Muscle layer of duodenum (tissue), 2 donors: ENCODE measurements around the gene GBE1.

Experiments used
- H3K27ac ChIP-seq: one replicate; pipeline ENCODE4 v1.7.0; 2013; ENCODE audit warnings: mild to moderate bottlenecking, low read length
- H3K27me3 ChIP-seq: one replicate; pipeline ENCODE4 v1.7.0; 2013; ENCODE audit warnings: low read depth, mild to moderate bottlenecking, control low read depth, low read length
- H3K36me3 ChIP-seq, 2 donors: one replicate each; pipeline ENCODE4 v1.7.0; 2013; ENCODE audit warnings: low read length in 2 of 2, control low read depth in 1 of 2, mild to moderate bottlenecking in 1 of 2; ENCODE audit not compliant: insufficient read depth in 2 of 2, control insufficient read depth in 1 of 2
- H3K4me1 ChIP-seq, 2 donors: one replicate each; pipeline ENCODE4 v1.7.0; 2013; ENCODE audit warnings: low read length in 2 of 2, mild to moderate bottlenecking in 2 of 2, control low read depth in 1 of 2, moderate library complexity in 1 of 2; ENCODE audit not compliant: insufficient read depth in 2 of 2, control insufficient read depth in 1 of 2
- H3K4me3 ChIP-seq, 2 donors: one replicate each; pipeline ENCODE4 v1.7.0; 2013; ENCODE audit warnings: low read length in 2 of 2, low read depth in 1 of 2, mild to moderate bottlenecking in 1 of 2
- H3K9me3 ChIP-seq, 2 donors: one replicate each; pipeline ENCODE4 v1.7.0; 2013; ENCODE audit warnings: low read length in 2 of 2, control low read depth in 1 of 2, mild to moderate bottlenecking in 1 of 2; ENCODE audit not compliant: control insufficient read depth in 1 of 2
- donor health status: healthy.

The GBE1 gene

GRCh38 chr3:81699536-81700320 lies 61.7 kb downstream of the GBE1 start:
- Histone ChIP-seq H3K4me1 (no peaks in the 10 kb centered on the region), H3K27me3 (no peaks in the 10 kb centered on the region), H3K9me3 (no peaks in the 10 kb centered on the region), H3K27ac (no peak overlapping the region), H3K36me3 (peaks cover 0 to 4% of the 10 kb centered on the region in 2 donors), H3K4me3 (no peak overlapping the region)

- Histone ChIP-seq H3K4me3 (no peak overlapping the region), H3K9me3 (no peaks in the 10 kb centered on the region), H3K27me3 (no peaks in the 10 kb centered on the region), H3K36me3 (peaks cover 0 to 4% of the 10 kb centered on the region in 2 donors), H3K4me1 (no peaks in the 10 kb centered on the region), H3K27ac (no peak overlapping the region)
Measured at GRCh38 chr3:81696090-81696489, 65.4 kb downstream of the GBE1 start.

- H3K4me1 ChIP-seq: no peaks in the 10 kb centered on the region
- no peaks in the 10 kb centered on the region for H3K9me3 ChIP-seq
- H3K27ac ChIP-seq: no peak overlapping the region
- no peak overlapping the region for H3K4me3 ChIP-seq
- H3K36me3 ChIP-seq: peaks cover 0 to 4% of the 10 kb centered on the region in 2 donors
- H3K27me3 ChIP-seq: no peaks in the 10 kb centered on the region
Measured at GRCh38 chr3:81695302-81695701, 66.1 kb downstream of the GBE1 start.

- H3K27me3 ChIP-seq: no peaks in the 10 kb centered on the region
- H3K36me3 ChIP-seq: peaks cover 0 to under 1% of the 10 kb centered on the region in 2 donors
- H3K9me3 ChIP-seq: no peaks in the 10 kb centered on the region
- no peak overlapping the region for H3K27ac ChIP-seq
- no peaks in the 10 kb centered on the region for H3K4me1 ChIP-seq
- no peak overlapping the region for H3K4me3 ChIP-seq
Measured at GRCh38 chr3:81694662-81695061, 66.8 kb downstream of the GBE1 start.

- Histone ChIP-seq H3K4me3 (no peak overlapping the region), H3K9me3 (no peaks in the 10 kb centered on the region), H3K27ac (no peak overlapping the region), H3K27me3 (no peaks in the 10 kb centered on the region), H3K36me3 (peaks cover 0 to 3% of the 10 kb centered on the region in 2 donors), H3K4me1 (no peaks in the 10 kb centered on the region)
Measured at GRCh38 chr3:81692766-81693165, 68.7 kb downstream of the GBE1 start.

- Histone ChIP-seq H3K36me3 (peaks cover 0 to 6% of the 10 kb centered on the region in 2 donors), H3K4me1 (no peaks in the 10 kb centered on the region), H3K9me3 (no peaks in the 10 kb centered on the region), H3K4me3 (no peak overlapping the region), H3K27me3 (no peaks in the 10 kb centered on the region), H3K27ac (no peak overlapping the region)
Measured at GRCh38 chr3:81689617-81690016, 71.8 kb downstream of the GBE1 start.

GRCh38 chr3:81684751-81685395 lies 76.6 kb downstream of the GBE1 start:
- Histone ChIP-seq H3K27me3 (no peaks in the 10 kb centered on the region), H3K27ac (no peak overlapping the region), H3K4me1 (no peaks in the 10 kb centered on the region), H3K36me3 (peaks cover 0 to 6% of the 10 kb centered on the region in 2 donors), H3K4me3 (no peak overlapping the region), H3K9me3 (no peaks in the 10 kb centered on the region)

- Histone ChIP-seq H3K4me1 (no peaks in the 10 kb centered on the region), H3K4me3 (no peak overlapping the region), H3K9me3 (no peaks in the 10 kb centered on the region), H3K27ac (no peak overlapping the region), H3K36me3 (no peaks in the 10 kb centered on the region), H3K27me3 (no peaks in the 10 kb centered on the region)
Measured at GRCh38 chr3:81676706-81677456, 84.6 kb downstream of the GBE1 start.

GRCh38 chr3:81674690-81675089 lies 86.8 kb downstream of the GBE1 start:
- Histone ChIP-seq H3K4me1 (no peaks in the 10 kb centered on the region), H3K9me3 (no peaks in the 10 kb centered on the region), H3K4me3 (no peak overlapping the region), H3K27ac (no peak overlapping the region), H3K27me3 (no peaks in the 10 kb centered on the region), H3K36me3 (no peaks in the 10 kb centered on the region)

- Histone ChIP-seq H3K27ac (no peak overlapping the region), H3K9me3 (no peaks in the 10 kb centered on the region), H3K27me3 (no peaks in the 10 kb centered on the region), H3K36me3 (no peaks in the 10 kb centered on the region), H3K4me3 (no peak overlapping the region), H3K4me1 (no peaks in the 10 kb centered on the region)
Measured at GRCh38 chr3:81668283-81668682, 93.2 kb downstream of the GBE1 start.

- no peak overlapping the region for H3K27ac ChIP-seq
- no peaks in the 10 kb centered on the region for H3K4me1 ChIP-seq
Measured at GRCh38 chr3:81666502-81667121, 94.8 kb downstream of the GBE1 start.

More at GRCh38 chr3:81666502-81667121, 94.8 kb downstream of the GBE1 start:
- Histone ChIP-seq H3K36me3 (no peaks in the 10 kb centered on the region), H3K9me3 (no peaks in the 10 kb centered on the region), H3K4me3 (no peak overlapping the region), H3K27me3 (no peaks in the 10 kb centered on the region)
